GM19395 (cell line): ENCODE data around the gene NRXN3.

Source experiments
- ATAC-seq: cut with Tn5 transposase; IDR thresholded peaks from one replicate; pipeline ENCODE4 v1.9.1; 2021; ENCODE audit warnings: mild to moderate bottlenecking, moderate library complexity; ENCODE audit not compliant: unreplicated experiment

NRXN3 gene

DNA sequence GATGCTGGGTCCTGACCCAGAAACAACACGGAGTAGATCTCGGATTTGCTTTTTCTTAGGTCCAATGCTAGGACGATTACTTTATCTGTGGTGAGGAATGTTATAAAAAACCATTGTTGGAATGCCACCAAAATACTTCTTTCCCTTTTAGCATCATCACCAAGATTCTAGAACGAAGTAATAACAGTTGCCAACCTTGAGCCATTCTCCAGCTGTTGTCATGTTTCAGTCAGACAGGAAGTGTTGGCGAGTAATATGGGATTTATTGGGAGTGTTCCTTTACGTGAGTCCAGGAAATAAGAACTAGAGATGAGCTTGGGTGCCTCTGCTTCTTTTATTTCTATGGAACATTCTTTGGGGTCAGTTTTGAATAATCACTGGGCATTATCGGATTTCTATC, 1148.2 kb downstream of the NRXN3 start:
- ATAC-seq: no peak

DNA sequence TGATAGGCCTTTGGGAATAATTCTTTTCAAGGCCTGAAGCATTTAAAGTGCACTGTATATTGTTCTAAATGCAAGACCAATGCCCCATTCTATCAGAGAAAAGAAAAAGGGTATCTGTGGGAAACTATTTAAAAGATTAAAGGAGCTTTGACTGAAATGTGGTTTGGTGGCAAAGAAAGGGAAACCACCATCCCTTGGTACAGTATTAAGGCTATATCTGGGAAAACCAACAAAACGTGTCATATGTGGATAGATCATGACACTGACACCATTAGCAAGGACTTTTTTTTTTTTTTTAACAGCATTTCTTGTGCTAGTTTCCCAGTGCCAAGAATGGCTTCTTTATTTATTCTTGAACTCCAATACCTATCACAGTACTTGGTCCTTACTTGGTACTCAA, 1150.4 kb downstream of the NRXN3 start:
- ATAC-seq: no peak

DNA sequence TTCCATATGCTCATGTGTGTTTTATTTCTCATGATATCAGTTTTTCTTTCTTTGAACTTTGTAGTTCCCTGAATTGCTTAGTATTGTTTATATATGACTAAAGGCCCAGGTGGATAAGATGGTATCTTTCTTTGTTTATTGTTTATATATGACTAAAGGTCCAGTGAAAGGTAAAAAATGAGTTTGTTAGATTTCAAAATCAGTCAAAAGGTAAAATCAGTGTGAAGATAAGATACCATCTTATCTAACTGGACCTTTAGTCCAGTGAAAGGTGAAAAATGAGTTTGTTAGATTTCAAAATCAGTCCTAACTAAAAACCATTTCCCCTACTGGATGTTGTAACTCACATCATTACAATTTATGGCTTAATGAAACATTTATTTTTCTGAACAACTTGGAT, 1150.9 kb downstream of the NRXN3 start:
- ATAC-seq: no peak

DNA sequence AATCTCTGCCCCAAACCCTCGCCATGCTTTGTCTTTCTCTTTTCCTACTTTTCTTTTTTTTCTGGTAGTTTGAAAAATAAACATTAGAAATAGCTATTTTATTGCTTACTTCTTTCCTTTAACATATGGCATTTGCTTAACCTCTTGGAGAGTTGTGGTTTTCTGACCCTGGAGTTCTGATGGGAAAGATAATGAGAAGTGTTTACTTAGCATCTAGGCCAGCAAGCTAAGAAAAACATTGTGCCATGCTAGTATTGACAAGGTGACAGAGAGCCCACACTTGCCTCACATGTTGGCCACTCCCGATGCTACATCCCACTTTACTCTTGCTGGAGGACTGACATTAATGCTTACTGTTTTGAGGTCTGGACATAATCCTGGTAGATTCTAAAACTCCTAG, 1154.9 kb downstream of the NRXN3 start:
- ATAC-seq: no peak

DNA sequence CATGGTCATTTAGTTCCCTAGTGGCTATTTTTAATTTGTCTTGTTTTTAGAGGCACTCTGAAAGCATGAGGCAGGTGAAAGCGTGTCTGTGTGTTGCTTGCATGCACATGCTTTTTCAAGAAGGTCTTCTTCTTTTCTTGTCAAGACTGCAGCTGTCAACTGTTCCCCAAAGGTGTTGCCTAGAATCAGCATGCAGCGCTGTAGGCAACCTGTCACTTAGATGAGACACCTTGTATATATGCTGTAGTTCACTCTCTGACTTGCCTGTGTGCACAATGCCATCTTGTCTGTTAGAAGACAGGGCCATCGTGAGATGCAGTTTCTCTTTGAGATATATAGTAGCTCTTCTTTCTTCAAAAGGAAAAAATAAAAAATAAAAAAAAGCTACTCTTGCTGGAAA, 1155.4 kb downstream of the NRXN3 start:
- ATAC-seq: no peak

DNA sequence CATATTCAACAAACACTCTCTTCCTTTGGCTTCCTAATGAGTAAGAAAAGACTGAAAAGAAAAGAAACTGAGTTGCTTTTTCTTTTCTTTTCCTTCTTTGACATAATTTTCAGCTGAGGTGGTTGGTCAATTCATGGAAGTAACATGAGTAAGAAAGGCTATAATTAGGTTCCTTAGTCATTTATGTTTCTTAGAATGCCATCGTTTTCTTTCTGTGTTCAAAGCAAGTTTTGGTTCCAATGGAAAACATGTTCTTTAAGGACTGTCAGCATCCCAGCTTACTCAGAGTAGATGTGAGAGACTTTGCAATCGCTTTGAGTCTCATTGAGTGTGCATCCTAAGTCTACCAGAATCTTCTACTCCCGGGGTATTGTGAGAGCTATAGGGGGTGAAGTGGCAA, 1158.7 kb downstream of the NRXN3 start:
- no peak for ATAC-seq

DNA sequence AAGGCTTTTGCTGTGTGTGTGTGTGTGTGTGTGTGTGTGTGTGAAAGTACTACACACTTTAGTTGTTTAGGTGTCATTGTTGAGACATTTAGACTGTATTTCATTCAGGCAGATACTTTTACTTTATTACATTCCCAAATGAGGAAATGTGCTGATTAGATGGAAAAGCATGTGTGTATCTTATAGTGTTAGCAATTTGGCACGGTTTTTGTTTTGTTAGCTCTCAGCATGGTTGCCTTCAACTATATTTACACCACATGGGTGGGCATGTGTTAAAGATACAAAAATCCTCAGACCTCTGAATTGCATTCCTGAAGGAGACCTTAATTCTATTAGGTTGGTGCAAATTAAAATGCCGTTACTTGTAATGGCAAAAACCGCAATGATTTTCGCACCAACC, 1161.7 kb downstream of the NRXN3 start:
- ATAC-seq: no peak

DNA sequence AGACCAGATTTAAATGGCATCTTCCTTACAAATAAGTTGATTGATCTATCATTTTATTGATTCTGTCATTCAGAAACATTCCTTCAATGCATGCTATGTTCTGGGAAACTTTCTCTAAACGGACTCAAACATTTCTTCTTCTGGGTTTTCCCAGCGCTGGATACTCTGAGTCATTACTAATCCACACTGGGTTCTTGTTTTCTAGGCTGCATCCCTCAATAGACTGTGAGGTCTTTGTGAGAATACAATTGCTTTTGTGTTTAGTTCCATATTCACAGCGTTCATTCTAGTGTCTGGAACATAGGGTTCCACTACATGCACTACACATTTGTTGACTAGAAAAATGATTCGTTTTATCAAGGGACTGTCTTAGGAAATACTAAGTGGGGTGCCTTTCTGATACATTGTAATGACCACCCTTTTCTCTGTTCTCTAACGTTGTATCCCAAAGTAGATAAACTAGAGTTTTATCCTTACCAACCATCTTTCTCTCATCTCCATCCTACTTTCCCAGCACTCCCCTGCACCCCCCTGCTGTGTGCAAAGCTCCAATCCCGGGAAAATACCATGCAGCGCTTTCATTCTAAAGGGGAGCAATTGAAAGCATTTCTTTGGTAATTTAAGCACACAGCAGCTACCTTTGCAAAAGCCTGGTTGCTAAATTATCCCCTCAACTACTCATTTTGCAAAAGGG, 1162.5 kb downstream of the NRXN3 start:
- no peak for ATAC-seq

DNA sequence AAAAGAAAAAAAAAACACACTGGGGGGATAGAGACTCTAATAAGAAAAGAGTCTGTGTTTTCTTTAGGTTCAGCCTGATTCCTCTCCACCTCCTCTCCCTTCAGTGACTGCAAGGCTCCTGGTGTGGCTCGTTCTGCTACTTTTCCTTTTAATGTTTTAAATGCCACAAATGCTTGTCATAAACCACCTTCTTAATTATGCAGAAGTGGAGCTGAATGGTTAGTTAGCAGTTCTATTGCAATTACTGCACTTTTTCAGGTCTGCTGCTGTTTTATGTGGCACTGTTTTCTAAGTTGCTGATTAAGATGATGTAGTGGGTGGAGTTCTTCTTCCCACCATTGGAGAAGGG, 1163.0 kb downstream of the NRXN3 start:
- ATAC-seq: no peak

DNA sequence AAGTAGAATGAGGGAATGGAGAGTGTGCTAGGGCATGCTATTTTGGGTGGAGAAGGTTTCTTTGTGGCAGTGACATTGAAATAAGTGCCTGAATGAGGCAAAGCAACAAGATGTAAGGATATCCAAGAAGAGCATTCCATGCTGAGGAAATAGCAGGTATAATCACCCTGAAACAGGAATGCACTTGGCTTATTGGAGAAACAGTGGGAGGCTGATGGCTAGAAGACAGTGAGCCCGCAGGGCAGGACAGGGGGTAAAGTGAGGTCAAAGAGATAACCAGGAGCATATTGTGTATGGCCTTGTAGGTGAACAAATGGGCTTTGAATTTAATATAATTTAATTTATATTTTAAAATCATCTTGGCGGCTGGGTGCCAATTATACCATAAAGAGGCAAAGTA, 1164.1 kb downstream of the NRXN3 start:
- ATAC-seq: no peak

DNA sequence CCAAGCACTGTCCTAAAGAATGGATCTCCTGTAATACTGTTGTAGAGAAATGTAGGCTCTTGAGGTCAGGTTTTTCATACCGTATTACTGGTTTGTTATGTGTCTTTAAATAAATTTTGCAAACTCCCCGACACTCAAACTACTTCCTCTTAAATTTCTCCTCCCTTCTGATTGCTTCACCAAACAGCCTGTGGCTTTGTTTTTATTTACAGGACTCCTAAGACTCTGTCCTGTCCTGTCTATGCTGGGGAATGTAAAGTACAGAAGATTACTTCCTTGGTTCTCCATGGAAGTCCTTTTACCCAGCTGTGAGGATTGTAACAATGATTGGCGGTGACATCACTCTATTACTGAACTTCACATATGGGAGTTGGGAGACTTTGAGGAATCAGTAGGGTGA, 1167.6 kb downstream of the NRXN3 start:
- no peak for ATAC-seq

DNA sequence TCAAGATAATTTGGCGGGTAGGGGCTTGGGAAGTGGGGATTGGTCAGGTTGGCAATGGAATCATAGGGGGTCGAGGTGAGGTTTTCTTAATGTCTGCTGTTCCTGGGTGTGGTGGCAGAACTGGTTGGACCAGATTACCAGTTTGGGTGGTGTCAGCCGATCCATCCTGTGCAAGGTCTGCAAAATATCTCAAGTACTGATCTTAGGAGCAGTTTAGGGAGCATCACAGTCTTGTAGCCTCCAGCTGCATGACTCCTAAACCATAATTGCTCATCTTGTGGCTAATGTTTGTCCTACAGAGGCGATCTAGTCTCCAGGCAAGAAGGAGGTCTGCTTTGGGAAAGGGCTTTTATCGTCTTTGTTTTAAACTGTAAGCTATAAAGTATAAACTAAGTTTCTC, 1172.8 kb downstream of the NRXN3 start:
- no peak for ATAC-seq

DNA sequence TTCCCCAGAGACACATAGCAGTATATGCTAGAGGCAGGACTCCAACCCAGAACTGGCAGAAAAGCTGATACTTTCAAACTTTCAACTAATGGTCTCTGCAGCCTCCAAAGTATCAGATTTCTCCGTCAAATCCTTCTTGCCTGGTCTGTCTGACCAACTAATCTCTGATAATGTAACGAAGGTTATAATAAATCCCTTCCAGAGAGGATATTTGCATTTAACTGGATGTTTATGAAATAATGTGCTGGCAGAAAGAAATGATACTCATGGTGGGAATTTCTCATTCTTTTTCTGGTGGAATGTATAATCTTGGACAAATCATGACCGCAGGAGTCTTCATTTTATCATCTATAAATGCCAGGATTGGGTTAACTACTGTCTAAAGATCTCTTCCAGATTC, 1180.8 kb downstream of the NRXN3 start:
- no peak for ATAC-seq

DNA sequence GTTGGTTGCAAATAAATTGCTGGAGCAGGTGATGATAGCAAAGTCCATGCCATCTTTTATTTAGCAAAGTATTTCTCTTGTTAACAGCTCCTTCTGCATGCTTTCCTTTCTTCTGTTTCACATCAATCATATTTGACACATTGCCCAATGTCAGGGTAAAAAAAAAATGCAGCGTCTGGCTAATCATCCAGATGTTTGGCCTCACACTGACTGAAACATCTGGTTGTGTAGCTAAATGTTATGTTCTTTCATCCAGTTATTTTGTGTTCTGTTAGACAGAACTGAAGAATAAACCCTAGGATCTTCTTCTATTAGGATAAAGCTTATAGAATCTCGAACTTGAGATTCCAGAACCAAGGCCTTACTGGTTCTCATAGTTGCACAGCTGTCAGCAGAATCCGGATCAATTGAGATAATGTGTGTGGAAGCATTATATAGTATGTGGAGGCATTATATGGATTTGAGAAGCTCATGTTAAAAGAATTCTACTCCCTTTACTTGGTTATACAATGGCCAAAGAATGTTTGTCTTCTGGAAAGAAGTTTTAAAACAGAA, 1182.0 kb downstream of the NRXN3 start:
- ATAC-seq: no peak

DNA sequence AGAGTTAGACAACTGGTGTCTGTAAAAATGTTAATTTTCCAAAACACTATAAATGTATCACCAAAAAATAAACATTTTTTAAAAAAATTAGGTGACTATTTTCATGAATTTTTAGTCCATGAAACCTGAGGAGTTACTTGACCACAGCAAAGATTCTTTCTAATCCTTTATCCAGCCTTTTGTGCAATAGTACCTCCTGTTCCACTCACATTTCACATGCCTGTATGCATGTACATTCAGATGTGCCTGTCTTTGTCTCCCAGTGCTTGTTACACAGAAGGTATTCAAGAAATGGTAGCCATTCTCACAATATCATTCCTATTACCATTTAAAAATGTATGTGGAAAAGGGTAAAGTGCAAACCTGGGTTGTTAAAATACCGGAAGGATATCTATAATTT, 1184.2 kb downstream of the NRXN3 start:
- ATAC-seq: no peak

DNA sequence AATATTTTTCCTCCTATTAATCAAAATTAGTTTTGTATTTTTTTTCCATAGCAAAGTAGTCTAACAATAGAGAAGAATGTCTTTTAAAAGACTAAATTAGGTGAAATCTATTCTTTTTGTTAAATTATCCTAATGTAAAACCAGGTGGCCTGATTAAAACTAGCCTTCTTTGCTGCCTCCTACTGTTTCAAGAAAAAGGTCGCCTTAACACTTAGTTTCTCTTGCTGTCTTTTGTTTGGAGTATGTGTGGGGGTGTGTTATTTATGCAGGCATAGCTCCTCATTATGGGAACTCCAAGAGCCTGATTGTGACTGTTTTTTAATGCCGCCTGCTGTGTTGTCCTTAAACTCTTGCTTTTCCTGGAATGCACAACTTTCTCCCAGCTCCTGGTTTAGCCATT, 1185.9 kb downstream of the NRXN3 start:
- no peak for ATAC-seq

DNA sequence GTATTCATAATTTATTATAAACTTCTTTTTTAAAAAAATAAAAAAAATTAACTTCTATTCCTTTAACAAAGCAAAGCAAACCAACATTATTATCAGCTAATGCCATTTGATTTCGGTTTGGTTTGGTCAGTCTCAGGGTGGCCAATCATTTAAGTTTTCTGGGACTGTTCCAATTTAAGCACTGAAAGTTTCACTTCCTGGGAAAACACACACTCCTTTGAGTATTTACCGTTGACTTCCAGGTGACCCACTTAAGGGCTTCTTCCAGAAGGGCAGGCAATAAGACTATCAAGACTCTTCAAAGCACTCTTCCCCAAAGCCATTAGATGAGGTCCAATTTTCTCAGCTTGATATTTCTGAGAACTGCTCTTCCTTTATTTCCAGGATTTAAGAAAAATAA, 1187.1 kb downstream of the NRXN3 start:
- ATAC-seq: no peak

DNA sequence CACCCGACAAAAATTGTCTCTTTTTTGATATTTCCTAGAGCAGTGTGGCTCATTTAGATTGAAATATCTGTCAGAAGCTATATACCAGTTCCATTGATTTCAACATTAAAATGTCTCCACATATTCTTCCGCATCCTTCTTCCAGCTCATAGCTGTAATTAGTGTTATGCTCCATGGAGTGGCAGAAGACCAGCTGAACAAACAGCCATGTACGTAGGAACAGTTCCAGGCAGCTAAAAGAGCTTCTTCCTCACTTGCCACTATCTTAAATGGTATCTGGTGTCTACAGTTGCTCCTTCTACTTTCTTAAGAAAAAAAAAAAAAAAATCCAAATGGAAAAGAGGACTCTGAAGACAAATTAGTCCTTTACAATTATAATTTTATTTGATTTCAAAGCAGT, 1193.1 kb downstream of the NRXN3 start:
- no peak for ATAC-seq

DNA sequence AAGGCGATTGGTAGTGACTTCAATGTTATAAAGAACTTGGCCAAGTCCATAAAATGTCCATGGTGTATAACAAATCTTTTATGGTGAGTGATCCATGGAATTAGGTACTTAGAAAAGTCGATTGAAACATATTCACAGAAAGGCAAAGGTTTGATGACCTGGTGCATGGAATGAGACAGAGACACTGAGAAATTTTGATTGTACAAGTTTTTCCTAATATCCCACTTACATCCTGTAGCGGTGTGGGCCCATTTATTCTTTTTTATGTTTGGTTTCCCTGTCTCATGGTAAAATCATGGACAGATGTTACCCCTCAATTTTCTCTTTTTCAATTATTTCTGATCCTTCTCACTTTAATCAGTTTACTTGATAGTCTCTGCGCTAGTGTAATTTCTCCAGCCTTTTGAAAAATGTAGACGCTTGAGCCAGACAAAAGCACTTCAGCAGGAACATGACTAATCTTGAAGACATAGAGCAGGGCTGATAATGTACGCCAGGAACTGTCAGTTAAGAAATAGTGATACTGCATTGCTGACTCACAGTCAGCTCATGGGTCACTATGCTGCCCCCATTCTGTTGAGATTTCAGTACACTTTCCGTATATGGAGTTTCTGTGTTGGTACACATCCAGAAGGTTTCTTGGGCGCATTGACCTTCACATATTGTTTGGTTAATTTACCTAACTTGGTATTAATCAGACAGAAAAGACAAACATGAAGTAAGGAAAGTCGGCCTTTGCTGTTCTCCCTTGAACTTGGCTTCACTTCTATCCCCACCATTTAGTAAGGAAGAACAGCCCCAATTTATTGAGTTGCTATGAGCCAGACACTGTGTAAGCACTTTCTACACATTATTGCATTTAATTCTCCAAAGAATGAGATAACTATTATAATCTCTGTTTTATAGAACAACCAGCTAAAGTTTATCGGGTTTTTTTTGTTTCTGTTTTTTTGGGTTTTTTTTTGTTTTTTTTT, 1199.5 kb downstream of the NRXN3 start:
- no peak for ATAC-seq

DNA sequence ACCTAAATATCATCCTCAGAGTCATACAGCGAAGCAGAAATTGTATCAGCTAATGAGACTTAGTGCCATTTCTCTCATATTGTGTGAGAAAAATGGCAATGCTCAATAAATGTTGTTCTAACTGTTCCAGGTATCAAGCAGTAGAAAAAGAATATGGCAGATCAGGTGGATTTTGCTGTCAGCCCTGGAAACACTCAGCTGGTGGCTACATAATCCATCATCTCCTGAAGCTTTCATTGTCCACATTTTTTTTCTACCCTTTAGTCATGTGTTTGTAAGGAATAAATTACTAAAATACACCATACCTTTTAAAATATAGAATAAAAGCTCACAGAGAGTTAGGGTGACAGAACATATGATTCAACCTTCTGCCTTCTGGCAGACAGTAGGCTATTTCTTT, 1200.8 kb downstream of the NRXN3 start:
- no peak for ATAC-seq

DNA sequence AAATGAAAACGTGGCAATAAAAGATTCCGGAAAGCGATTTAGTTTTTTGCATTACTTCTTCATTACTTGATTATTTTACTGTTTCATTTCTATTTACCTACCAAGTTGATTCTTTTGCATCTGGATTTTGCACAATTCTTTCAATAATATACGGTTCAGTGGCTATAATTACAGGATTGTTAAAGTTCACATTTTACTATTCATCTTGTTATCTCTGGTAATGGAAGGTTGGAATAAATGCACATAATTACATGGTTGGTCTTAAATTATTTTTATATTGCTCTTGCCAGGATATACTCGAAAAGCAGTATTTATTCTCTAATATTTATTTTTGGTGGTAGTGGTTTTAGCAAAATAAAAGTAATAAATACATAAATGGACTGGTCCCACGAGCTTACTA, 1203.3 kb downstream of the NRXN3 start:
- no peak for ATAC-seq

DNA sequence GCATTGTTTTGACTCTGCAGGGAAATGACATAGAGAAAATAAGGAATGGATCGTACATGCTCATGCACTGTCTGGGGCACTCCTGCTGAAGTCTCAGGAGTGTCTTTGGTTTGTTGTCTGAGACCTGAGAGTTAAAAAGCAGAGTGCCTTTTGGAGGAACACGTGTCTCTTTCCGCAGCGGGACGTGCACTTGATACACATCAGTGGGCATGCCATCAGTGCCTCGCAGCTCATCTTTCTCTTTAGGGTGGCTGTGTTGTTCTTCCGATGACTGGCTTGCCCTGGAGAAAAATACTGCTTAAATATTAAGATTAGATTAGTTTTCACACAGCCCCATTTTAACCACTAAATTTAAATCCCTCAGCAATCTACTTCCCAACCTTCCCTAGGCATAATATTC, 1205.2 kb downstream of the NRXN3 start:
- no peak for ATAC-seq
